NB4 (cell line): Measurements from ENCODE around the gene USP53.

ENCODE experiments used
- CTCF ChIP-seq: IDR thresholded peaks from one replicate; pipeline ENCODE4 v1.5.1; 2012; ENCODE audit warnings: low read depth, low read length
- MAX ChIP-seq: IDR thresholded peaks from 2 replicates; pipeline ENCODE4 v1.6.1; 2011; ENCODE audit warnings: low read depth, low read length
- MYC ChIP-seq: IDR thresholded peaks from 2 replicates; pipeline ENCODE4 v1.6.1; 2011; ENCODE audit warnings: low read depth, low read length
- POLR2A ChIP-seq: IDR thresholded peaks from 2 replicates; pipeline ENCODE4 v1.6.1; 2011; ENCODE audit warnings: mild to moderate bottlenecking; ENCODE audit not compliant: insufficient read length; ENCODE audit errors: extremely low read depth

GRCh38 chr4:119297795-119298194 lies 85.3 kb downstream of the USP53 start:
- TF ChIP-seq POLR2A (no peak), CTCF (no peak), MAX (no peak), MYC (no peak)
